ENCODE measurements around the gene AP2S1. TPM values are rescaled to one million over a fixed set of nuclear protein-coding genes. Genes with fewer than 3 reads are reported as not detected.

Gene AP2S1
- total and polyA plus RNA-seq, 12 donors, result 68.7 to 192 (median 80.7) TPM

DNA sequence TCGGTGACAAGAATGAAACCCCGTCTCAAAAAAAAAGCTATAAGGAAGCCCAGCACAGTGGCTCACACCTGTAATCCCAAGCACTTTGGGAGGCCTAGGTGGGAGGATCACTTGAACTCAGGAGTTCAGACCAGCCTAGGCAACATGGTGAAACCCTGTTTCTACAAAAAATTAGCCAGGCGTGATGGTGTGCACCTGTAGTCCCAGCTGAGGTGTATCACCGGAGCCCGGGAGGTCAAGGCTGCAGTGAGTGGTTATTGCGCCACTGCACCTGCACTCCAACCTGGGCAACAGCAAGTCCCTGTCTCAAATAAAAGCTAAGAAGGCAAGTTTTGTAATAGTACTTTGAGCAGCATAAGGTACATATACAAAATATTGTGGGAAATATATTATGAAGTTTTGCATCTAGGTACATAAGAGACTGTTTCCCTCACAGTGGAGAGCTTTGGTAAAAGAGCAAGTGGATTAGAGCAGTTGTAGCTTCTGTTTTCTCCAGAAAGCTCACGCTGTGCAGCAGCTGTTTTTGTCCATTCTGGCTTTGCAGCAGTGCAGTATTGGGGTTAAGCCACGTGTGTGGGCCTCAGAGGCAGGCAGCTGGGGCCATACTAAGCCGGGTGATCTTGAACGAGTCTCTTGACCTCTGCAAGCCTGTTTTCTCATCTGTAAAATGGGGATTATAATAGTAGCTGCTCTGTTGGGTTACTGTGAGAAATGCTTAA is 45.6 kb upstream of the AP2S1 start:
- no peaks in the 10 kb centered on the region for H3K9me3 ChIP-seq
- 85 to 91% methylated on average over 10 of the region's 10 CpGs for WGBS, 2 donors
- no peak overlapping the region for H3K27ac ChIP-seq
- intact Hi-C loops (cut with DNase I), result no loop called here
- H3K4me1 ChIP-seq, result peaks cover 4 to 49% (median 22%) of the 10 kb centered on the region in 9 donors
- DNase-seq (no peak), ATAC-seq (no peak)
- H3K36me3 ChIP-seq, result no peaks in the 10 kb centered on the region
- TF ChIP-seq, protein P1, sequence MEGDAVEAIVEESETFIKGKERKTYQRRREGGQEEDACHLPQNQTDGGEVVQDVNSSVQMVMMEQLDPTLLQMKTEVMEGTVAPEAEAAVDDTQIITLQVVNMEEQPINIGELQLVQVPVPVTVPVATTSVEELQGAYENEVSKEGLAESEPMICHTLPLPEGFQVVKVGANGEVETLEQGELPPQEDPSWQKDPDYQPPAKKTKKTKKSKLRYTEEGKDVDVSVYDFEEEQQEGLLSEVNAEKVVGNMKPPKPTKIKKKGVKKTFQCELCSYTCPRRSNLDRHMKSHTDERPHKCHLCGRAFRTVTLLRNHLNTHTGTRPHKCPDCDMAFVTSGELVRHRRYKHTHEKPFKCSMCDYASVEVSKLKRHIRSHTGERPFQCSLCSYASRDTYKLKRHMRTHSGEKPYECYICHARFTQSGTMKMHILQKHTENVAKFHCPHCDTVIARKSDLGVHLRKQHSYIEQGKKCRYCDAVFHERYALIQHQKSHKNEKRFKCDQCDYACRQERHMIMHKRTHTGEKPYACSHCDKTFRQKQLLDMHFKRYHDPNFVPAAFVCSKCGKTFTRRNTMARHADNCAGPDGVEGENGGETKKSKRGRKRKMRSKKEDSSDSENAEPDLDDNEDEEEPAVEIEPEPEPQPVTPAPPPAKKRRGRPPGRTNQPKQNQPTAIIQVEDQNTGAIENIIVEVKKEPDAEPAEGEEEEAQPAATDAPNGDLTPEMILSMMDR (IDR thresholded peaks at IDR 0.05), result no peak
- H3K4me3 ChIP-seq, result no peak overlapping the region
- H3K27me3 ChIP-seq, result no peaks in the 10 kb centered on the region

DNA sequence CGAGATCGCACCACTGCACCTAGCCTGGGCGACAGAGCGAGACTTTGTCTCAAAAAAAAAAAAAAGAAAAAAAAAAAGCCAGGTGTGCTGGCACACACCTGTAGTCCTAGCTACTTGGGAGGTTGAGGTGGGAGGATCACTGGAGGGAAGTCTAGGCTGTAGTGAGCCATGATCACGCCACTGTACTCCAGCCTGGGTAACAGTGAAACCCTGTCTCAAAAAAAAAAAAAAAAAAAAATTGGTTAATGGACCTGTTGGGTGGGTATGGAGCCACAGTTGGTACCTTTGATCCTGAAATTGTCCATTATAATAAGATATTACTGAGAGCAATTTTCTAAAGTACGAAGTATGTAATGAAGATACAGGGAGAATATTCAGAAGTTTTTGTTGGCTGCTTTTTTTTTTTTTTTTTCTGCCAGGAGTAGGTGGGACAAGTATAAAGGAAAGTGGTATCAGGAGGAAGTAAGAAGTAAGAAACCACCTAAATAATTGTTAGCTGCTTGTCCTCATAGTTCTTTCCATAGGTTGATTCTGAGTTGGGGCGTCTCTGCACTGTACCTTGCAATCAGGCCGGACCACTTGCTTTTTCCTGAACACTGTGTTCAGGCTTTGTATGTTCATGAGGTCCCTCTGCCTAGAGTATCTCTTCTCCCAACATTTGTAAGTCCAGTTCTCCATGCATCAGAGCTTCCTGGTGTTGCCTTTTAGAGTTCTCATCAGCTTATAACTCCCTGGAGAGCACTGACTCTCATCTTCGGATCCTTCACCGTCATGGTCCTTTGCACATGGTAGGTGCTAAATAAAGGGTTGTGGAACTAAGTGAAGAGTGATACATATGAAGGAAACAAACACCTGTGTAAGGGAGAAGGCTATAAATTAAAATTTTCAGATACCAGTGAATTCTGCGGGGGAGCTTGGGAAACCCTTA is 41.9 kb upstream of the AP2S1 start:
- Histone ChIP-seq H3K27me3 (no peaks in the 10 kb centered on the region), H3K4me1 (peaks cover 3 to 42% (median 24%) of the 10 kb centered on the region in 9 donors), H3K9me3 (peaks cover 0 to 1% (median 0%) of the 10 kb centered on the region in 11 donors), H3K36me3 (no peaks in the 10 kb centered on the region), H3K4me3 (no peak overlapping the region), H3K27ac (no peak overlapping the region)
- DNase-seq (no peak), ATAC-seq (no peak)
- WGBS, 2 donors, result 93 to 95% methylated on average over 11 of the region's 11 CpGs
- TF ChIP-seq, protein P1 (IDR thresholded peaks at IDR 0.05), result no peak
- intact Hi-C loops (cut with DNase I), result no loop called here

DNA sequence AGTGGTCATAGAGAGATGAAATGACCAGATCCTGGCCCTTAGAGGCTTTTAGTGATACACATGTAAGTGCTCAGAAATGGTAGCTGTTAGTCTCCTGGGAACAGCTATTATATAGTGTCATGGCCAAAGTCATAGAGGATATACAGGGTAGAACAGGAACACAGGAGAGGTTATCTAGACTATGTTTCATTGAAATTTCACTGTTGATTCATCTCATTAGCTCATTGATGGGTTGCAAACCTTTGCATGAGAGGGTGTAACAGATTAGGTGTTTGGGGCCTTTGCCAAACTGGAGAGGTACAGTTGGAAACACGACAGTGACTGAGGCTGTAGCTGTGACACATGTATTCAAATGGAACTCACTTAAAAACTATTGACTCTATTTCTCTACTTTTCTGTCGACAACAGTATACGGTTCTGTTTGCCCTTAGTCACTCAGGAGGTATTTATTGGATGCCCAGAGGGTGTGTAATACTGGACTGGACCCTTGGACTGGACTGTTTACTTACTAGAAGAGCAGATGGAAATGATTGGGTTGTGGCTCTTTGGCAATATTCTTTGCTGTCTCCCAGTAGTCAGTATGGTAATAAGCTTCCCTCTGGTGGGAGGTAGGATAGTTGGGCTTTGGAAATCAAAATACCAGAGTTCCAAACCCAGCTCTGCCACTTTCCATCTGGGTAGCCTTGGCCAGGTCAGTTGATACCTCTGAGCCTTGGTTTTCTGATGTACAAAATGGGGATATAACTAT is 40.0 kb upstream of the AP2S1 start:
- peaks cover 0 to 8% (median 0%) of the 10 kb centered on the region in 11 donors for H3K9me3 ChIP-seq
- TF ChIP-seq, protein P1 (IDR thresholded peaks at IDR 0.05), result no peak
- H3K4me3 ChIP-seq, result no peak overlapping the region
- peak overlapping the region in 2 of 10 donors; percentile 16 to 25 for H3K27ac ChIP-seq
- H3K36me3 ChIP-seq, result no peaks in the 10 kb centered on the region
- H3K27me3 ChIP-seq, result no peaks in the 10 kb centered on the region
- ATAC-seq, result peak in 4 of 8 donors; percentile 18 to 56 (median 32)
- H3K4me1 ChIP-seq, result peaks cover 3 to 48% (median 23%) of the 10 kb centered on the region in 9 donors
- intact Hi-C loops (cut with DNase I), result no loop called here
- DNase-seq, result no peak
- WGBS, 2 donors, result 42 to 52% methylated on average over 3 of the region's 3 CpGs

Measured in heart right ventricle (tissue), 16 donors.